Aortic smooth muscle cell (primary cell): ENCODE data around the gene CEACAM3. TPM values are rescaled to one million over a fixed set of nuclear protein-coding genes. Genes with fewer than 3 reads are reported as not detected.

Experiments
- total RNA-seq: library from RNA; depleted of rRNA; stranded (reverse); fragments of >200 nt; gene quantifications from 2 replicates; pipeline ENCODE4 v1.2.3, GENCODE V29; 2014

The CEACAM3 gene
- total RNA-seq: not detected in 2 replicates

GRCh38 chr19:41796362-41796761, at the start of gene CEACAM3:
Gene CEACAM3, plus strand, starts transcription at chr19:41796587. Its CDS starts 91 bp downstream, at chr19:41796678.

GRCh38 chr19:41755328-41755913, 41.0 kb upstream of the CEACAM3 start, which contains the start of gene CEACAM6:
Gene CEACAM6, plus strand, starts transcription at chr19:41755530. Its CDS starts 109 bp downstream, at chr19:41755639.

GRCh38 chr19:41844601-41845000, 48.2 kb downstream of the CEACAM3 start, which contains the start of gene LYPD4:
Gene LYPD4, minus strand, starts transcription at chr19:41844683. Its CDS starts 5,398 bp downstream, at chr19:41839285.

GRCh38 chr19:41845001-41845050, 48.4 kb downstream of the CEACAM3 start, which contains the start of gene DMRTC2:
Gene DMRTC2, plus strand, starts transcription at chr19:41845042. Its CDS starts 2,387 bp downstream, at chr19:41847429.

GRCh38 chr19:41859618-41860418, 63.4 kb downstream of the CEACAM3 start, which contains the start of gene RPS19:
Gene RPS19, plus strand, starts transcription at chr19:41860255. Its CDS starts 520 bp downstream, at chr19:41860775.

Other genes starting within 250 kb of the CEACAM3 start
- gene CEACAM21, start 220.4 kb upstream of the CEACAM3 start, total RNA-seq: 0.06 TPM in 1 of 2 replicates, not detected in the other
- not detected in 2 replicates for gene CEACAM4, start 169.5 kb upstream of the CEACAM3 start, total RNA-seq
- gene CEACAM7, start 108.3 kb upstream of the CEACAM3 start, total RNA-seq: not detected in 2 replicates
- gene CEACAM5, start 88.0 kb upstream of the CEACAM3 start, total RNA-seq: not detected in 2 replicates
- not detected in 2 replicates for gene CEACAM6, start 41.1 kb upstream of the CEACAM3 start, total RNA-seq
- gene LYPD4, start 48.1 kb downstream of the CEACAM3 start, total RNA-seq: not detected in 2 replicates
- gene DMRTC2, start 48.5 kb downstream of the CEACAM3 start, total RNA-seq: not detected in 2 replicates
- 1,192 and 1,270 TPM in 2 replicates for gene RPS19, start 63.7 kb downstream of the CEACAM3 start, total RNA-seq
- not detected in 2 replicates for gene CD79A, start 80.7 kb downstream of the CEACAM3 start, total RNA-seq
- 24.2 and 29.1 TPM in 2 replicates for gene ARHGEF1, start 86.6 kb downstream of the CEACAM3 start, total RNA-seq
- gene ERFL, start 131.9 kb downstream of the CEACAM3 start, total RNA-seq: 0.06 TPM in 1 of 2 replicates, not detected in the other
- 212 and 252 TPM in 2 replicates for gene RABAC1, start 162.7 kb downstream of the CEACAM3 start, total RNA-seq
- under 0.01 and 0.25 TPM in 2 replicates for gene ATP1A3, start 197.6 kb downstream of the CEACAM3 start, total RNA-seq